Activated CD4-positive, CD25-positive, alpha-beta regulatory T cell (primary cell): ENCODE measurements around the gene PPP1CC.
"Not testable (repeated sequence)": the region's sequence is repeated elsewhere in the genome, so short reads cannot be mapped to it uniquely, and the experiment has no call there.

Experiments
- DNase-seq, 4 experiments: peaks; one replicate each; lab custom pipeline; 2025; lab: John Stamatoyannopoulos, UW

The PPP1CC gene

GRCh38 chr12:110754101-110754793 lies 11.6 kb upstream of the PPP1CC start:
- no peak for DNase-seq

- DNase-seq: no peak
Measured at GRCh38 chr12:110750784-110751461, 8.2 kb upstream of the PPP1CC start.

- no peak for DNase-seq
Measured at GRCh38 chr12:110746550-110746949, 3.9 kb upstream of the PPP1CC start.

- DNase-seq: no peak
Measured at GRCh38 chr12:110745542-110746284, 3.0 kb upstream of the PPP1CC start.

- DNase-seq: no peak
Measured at GRCh38 chr12:110744601-110745264, 2.0 kb upstream of the PPP1CC start.

GRCh38 chr12:110744151-110744571 lies 1.5 kb upstream of the PPP1CC start:
- no peak for DNase-seq

- no peak for DNase-seq
Measured at GRCh38 chr12:110743571-110744093, 941 bp upstream of the PPP1CC start.

- DNase-seq: peak in 2 of 4 experiments; percentile 39 to 43
Measured at GRCh38 chr12:110742096-110742717, 484 bp downstream of the PPP1CC start.

- DNase-seq: no peak
Measured at GRCh38 chr12:110741341-110742095, 1.2 kb downstream of the PPP1CC start.

GRCh38 chr12:110739894-110740293 lies 2.8 kb downstream of the PPP1CC start:
- no peak for DNase-seq

GRCh38 chr12:110739488-110739887 lies 3.2 kb downstream of the PPP1CC start:
- no peak for DNase-seq

- DNase-seq: no peak
Measured at GRCh38 chr12:110737532-110737931, 5.2 kb downstream of the PPP1CC start.

GRCh38 chr12:110737016-110737415 lies 5.7 kb downstream of the PPP1CC start:
- not testable (repeated sequence) for DNase-seq

- no peak for DNase-seq
Measured at GRCh38 chr12:110733900-110734299, 8.8 kb downstream of the PPP1CC start.

GRCh38 chr12:110733089-110733715 lies 9.5 kb downstream of the PPP1CC start:
- DNase-seq: no peak

- DNase-seq: no peak
Measured at GRCh38 chr12:110732572-110732971, 10.1 kb downstream of the PPP1CC start.

GRCh38 chr12:110731479-110731878 lies 11.2 kb downstream of the PPP1CC start:
- DNase-seq: no peak

- no peak for DNase-seq
Measured at GRCh38 chr12:110728628-110729027, 14.1 kb downstream of the PPP1CC start.

GRCh38 chr12:110726708-110727369 lies 15.9 kb downstream of the PPP1CC start:
- DNase-seq: no peak

GRCh38 chr12:110726028-110726427 lies 16.7 kb downstream of the PPP1CC start:
- DNase-seq: no peak
